HepG2 (cell line): ENCODE data around the gene BFAR. TPM values are rescaled to one million over a fixed set of nuclear protein-coding genes. Genes with fewer than 3 reads are reported as not detected.

Source experiments
- ARHGAP35 ChIP-seq: sonication (generic); formaldehyde crosslinking; IDR thresholded peaks from 2 replicates; pipeline ENCODE4 v1.9.0; 2022; ENCODE audit warnings: mild to moderate bottlenecking, inconsistent platforms, moderate library complexity, missing genetic modification reagents, borderline replicate concordance
- BCL6 ChIP-seq: IDR thresholded peaks from 2 replicates; pipeline ENCODE4 v1.6.1; 2016; ENCODE audit warnings: missing genetic modification reagents, missing compliant biosample characterization
- CEBPG ChIP-seq: IDR thresholded peaks from 2 replicates; pipeline ENCODE4 v1.6.1; 2016
- CENPT ChIP-seq: sonication (generic); formaldehyde crosslinking; IDR thresholded peaks from 2 replicates; pipeline ENCODE4 v1.8.0; 2022; ENCODE audit warnings: low read depth, mild to moderate bottlenecking, moderate library complexity, missing genetic modification reagents
- FOSL2 ChIP-seq: sonication (generic); formaldehyde crosslinking; IDR thresholded peaks from 2 replicates; pipeline ENCODE4 v1.4.0; 2020; ENCODE audit warnings: missing genetic modification reagents
- FOXA1 ChIP-seq, 2 experiments: fragments of 450-650 bp in 1 of 2; sonication (generic) in 1 of 2; formaldehyde crosslinking in 1 of 2; IDR thresholded peaks; 2 replicates each; pipeline versions ENCODE4 v1.4.0 to v1.6.1; 2016 to 2020; ENCODE audit warnings: missing genetic modification reagents in 1 of 2
- FOXP1 ChIP-seq, 2 experiments: fragments of 450-650 bp in 1 of 2; IDR thresholded peaks; 2 replicates each; pipeline ENCODE4 v1.6.1; 2017 to 2018; ENCODE audit warnings: antibody characterized with exemption in 1 of 2
- HDAC2 ChIP-seq: sonication (generic); formaldehyde crosslinking; IDR thresholded peaks from 2 replicates; pipeline ENCODE4 v1.4.0; 2020; ENCODE audit warnings: missing genetic modification reagents
- HMG20A ChIP-seq: IDR thresholded peaks from 2 replicates; pipeline ENCODE4 v1.6.1; 2016; ENCODE audit warnings: borderline replicate concordance
- IKZF5 ChIP-seq: IDR thresholded peaks from 2 replicates; pipeline ENCODE4 v1.6.1; 2018; ENCODE audit warnings: missing genetic modification reagents, mild to moderate bottlenecking, missing compliant biosample characterization
- ISL2 ChIP-seq: sonication (generic); formaldehyde crosslinking; IDR thresholded peaks from 2 replicates; pipeline ENCODE4 v1.5.0; 2020; ENCODE audit warnings: missing genetic modification reagents
- JUNB ChIP-seq: sonication (generic); formaldehyde crosslinking; IDR thresholded peaks from 2 replicates; pipeline ENCODE4 v1.8.0; 2022; ENCODE audit warnings: missing genetic modification reagents, mild to moderate bottlenecking, borderline replicate concordance
- KAT8 ChIP-seq: IDR thresholded peaks from 2 replicates; pipeline ENCODE4 v1.6.1; 2016; ENCODE audit warnings: missing genetic modification reagents, missing compliant biosample characterization
- LCORL ChIP-seq, 2 experiments: fragments of 450-650 bp in 1 of 2; sonication (generic) in 1 of 2; formaldehyde crosslinking in 1 of 2; IDR thresholded peaks; 2 replicates each; pipeline versions ENCODE4 v1.5.0 to v1.6.1; 2017 to 2020; ENCODE audit warnings: antibody characterized with exemption in 1 of 2, missing genetic modification reagents in 1 of 2
- NCOA2 ChIP-seq: sonication (generic); formaldehyde crosslinking; IDR thresholded peaks from 2 replicates; pipeline ENCODE4 v1.8.0; 2022; ENCODE audit warnings: inconsistent platforms
- RXRB ChIP-seq: IDR thresholded peaks from 2 replicates; pipeline ENCODE4 v1.6.1; 2016; ENCODE audit warnings: borderline replicate concordance, missing genetic modification reagents, missing compliant biosample characterization
- SNAPC4 ChIP-seq: sonication (generic); formaldehyde crosslinking; IDR thresholded peaks from 2 replicates; pipeline ENCODE4 v1.4.0; 2020; ENCODE audit warnings: mild to moderate bottlenecking, missing genetic modification reagents
- SOX13 ChIP-seq, 3 experiments: fragments of 450-650 bp in 1 of 3; sonication (generic) in 1 of 3; formaldehyde crosslinking in 1 of 3; IDR thresholded peaks in 2 of 3; conservative IDR thresholded peaks in 1 of 3; 2 replicates each; pipeline versions ENCODE4 v1.5.0 to v1.6.1; 2016 to 2020; ENCODE audit warnings: antibody characterized with exemption in 1 of 3, mild to moderate bottlenecking in 1 of 3, missing compliant biosample characterization in 1 of 3, missing genetic modification reagents in 1 of 3, moderate library complexity in 1 of 3
- SOX5 ChIP-seq: IDR thresholded peaks from 2 replicates; pipeline ENCODE4 v1.6.1; 2016; ENCODE audit warnings: borderline replicate concordance
- XBP1 ChIP-seq: sonication (generic); formaldehyde crosslinking; IDR thresholded peaks from 2 replicates; pipeline ENCODE4 v1.5.0; 2020; ENCODE audit warnings: missing genetic modification reagents
- ZFP36L1 ChIP-seq: sonication (generic); formaldehyde crosslinking; IDR thresholded peaks from 2 replicates; pipeline ENCODE4 v1.8.0; 2022; ENCODE audit warnings: mild to moderate bottlenecking, missing genetic modification reagents, moderate library complexity
- ZNF276 ChIP-seq: sonication (generic); formaldehyde crosslinking; IDR thresholded peaks from 2 replicates; pipeline ENCODE4 v1.4.0; 2020; ENCODE audit warnings: mild to moderate bottlenecking, low read depth, missing genetic modification reagents
- ZNF331 ChIP-seq: sonication (generic); formaldehyde crosslinking; IDR thresholded peaks from 2 replicates; pipeline ENCODE4 v1.4.0; 2020; ENCODE audit warnings: missing genetic modification reagents
- ZNF720 ChIP-seq: sonication (generic); formaldehyde crosslinking; IDR thresholded peaks from 2 replicates; pipeline ENCODE4 v1.4.0; 2020; ENCODE audit warnings: missing genetic modification reagents
- polyA plus RNA-seq, 8 experiments: library from polyadenylated mRNA; depleted of rRNA in 3 of 8; stranded (reverse) in 7 of 8; unstranded in 1 of 8; fragments of >200 nt; fragmentation: Illumina TruSeq in 4 of 8; extraction: Trizol in 4 of 8; gene quantifications; 2 replicates each; pipeline versions ENCODE4 v1.2.1 to v1.2.3, GENCODE V29; 2011 to 2016; ENCODE audit warnings: low read depth in 4 of 8, missing spikeins in 1 of 8, mixed read lengths in 1 of 8; ENCODE audit not compliant: insufficient read depth in 1 of 8
- total RNA-seq, 5 experiments: library from RNA; depleted of rRNA; stranded (reverse); fragments of >200 nt; fragmentation: Illumina TruSeq; extraction: Trizol; gene quantifications; 2 replicates each; pipeline ENCODE4 v1.2.3, GENCODE V29; 2016; ENCODE audit warnings: low read depth in 1 of 5

BFAR gene
- total and polyA plus RNA-seq, 2 of the 13 experiments (the other 11 are each of a cell fraction or from before 2014, with no cell fraction given) = 96.9 to 120 TPM

- no peak for TF ChIP-seq SNAPC4 (CRISPR knock-in tag)
- TF ChIP-seq ZNF276 (CRISPR knock-in tag) = no peak
- TF ChIP-seq ZNF720 (CRISPR knock-in tag) = no peak
- no peak for TF ChIP-seq JUNB (CRISPR knock-in tag)
- no peak for TF ChIP-seq ARHGAP35 (CRISPR knock-in tag)
- no peak for TF ChIP-seq IKZF5 (CRISPR knock-in tag)
- TF ChIP-seq ZFP36L1 (CRISPR knock-in tag) = no peak
- TF ChIP-seq FOXP1 (IDR thresholded peaks at IDR 0.05) = no peak
- TF ChIP-seq FOXP1 (CRISPR knock-in tag; IDR thresholded peaks at IDR 0.05) = peak; percentile 29; the same call in 1 of the 2 replicates
- TF ChIP-seq ISL2 (CRISPR knock-in tag) = peak; percentile 19; the same call in 1 of the 2 replicates
- peak; percentile 93 for TF ChIP-seq CEBPG (CRISPR knock-in tag)
- TF ChIP-seq NCOA2 (CRISPR knock-in tag) = peak; percentile 59
- peak; percentile 15; the same call in 1 of the 2 replicates for TF ChIP-seq RXRB (CRISPR knock-in tag)
- no peak for TF ChIP-seq FOXA1 (IDR thresholded peaks at IDR 0.05)
- TF ChIP-seq FOXA1 (CRISPR knock-in tag; IDR thresholded peaks at IDR 0.05) = 0 out of 2 replicates have a peak, but pooled peaks have one; percentile 20
- TF ChIP-seq ZNF331 (CRISPR knock-in tag) = peak; percentile 30; the same call in 1 of the 2 replicates
- TF ChIP-seq SOX5 (CRISPR knock-in tag) = peak; percentile 57; the same call in 1 of the 2 replicates
- no peak for TF ChIP-seq LCORL (IDR thresholded peaks at IDR 0.05)
- TF ChIP-seq LCORL (CRISPR knock-in tag; IDR thresholded peaks at IDR 0.05) = no peak
- TF ChIP-seq HMG20A = peak; percentile 62; the same call in 1 of the 2 replicates
- TF ChIP-seq XBP1 (CRISPR knock-in tag) = no peak
- TF ChIP-seq HDAC2 = peak; percentile 53; the same call in 1 of the 2 replicates
- no peak for TF ChIP-seq CENPT
- TF ChIP-seq KAT8 = 0 out of 2 replicates have a peak, but pooled peaks have one; percentile 19
- 0 out of 2 replicates have a peak, but pooled peaks have one; percentile 21 for TF ChIP-seq BCL6
- no peak for TF ChIP-seq SOX13 (IDR thresholded peaks at IDR 0.05)
- TF ChIP-seq SOX13 (CRISPR knock-in tag; conservative IDR thresholded peaks at IDR 0.05 in 1 of 2, IDR thresholded peaks at IDR 0.05 in 1 of 2) = peak in 1 of 2 experiments; percentile 83; a peak in 2 of 4 replicates
- peak; percentile 25; the same call in 1 of the 2 replicates for TF ChIP-seq FOSL2 (CRISPR knock-in tag)
Measured at GRCh38 chr16:14608604-14609003, 24.1 kb upstream of the BFAR start (continued).
